CD4-positive, alpha-beta T cell treated with Interleukin-1 beta for 1 hour (primary cell): ENCODE results near the gene LNPK.
"Not testable (repeated sequence)": the region's sequence is repeated elsewhere in the genome, so short reads cannot be mapped to it uniquely, and the experiment has no call there.

Experiments
- DNase-seq, 2 donors: peaks; one replicate each; pipeline ENCODE4 v3.0.0-alpha.2; 2020 to 2022

Gene LNPK

DNA sequence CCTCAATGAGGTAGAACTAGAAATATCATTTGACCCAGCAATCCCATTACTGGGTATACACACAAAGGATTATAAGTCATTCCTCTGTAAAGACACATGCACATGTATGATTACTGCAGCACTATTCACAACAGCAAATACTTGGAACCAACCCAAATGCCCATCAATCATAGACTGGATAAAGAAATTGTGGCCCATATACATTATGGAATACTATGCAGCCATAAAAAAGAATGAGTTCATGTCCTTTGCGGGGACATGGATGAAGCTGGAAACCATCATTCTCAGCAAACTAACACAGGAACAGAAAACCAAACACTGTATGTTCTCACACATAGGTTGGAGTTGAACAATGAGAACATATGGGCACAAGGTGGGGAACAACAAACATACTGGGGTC lies 106.1 kb downstream of the LNPK start:
- DNase-seq: not testable (repeated sequence)

GRCh38 chr2:175892046-175892445 lies 110.0 kb downstream of the LNPK start:
- DNase-seq: no peak

- no peak for DNase-seq
Measured at GRCh38 chr2:175890636-175891242, 111.3 kb downstream of the LNPK start.

GRCh38 chr2:175889701-175890302 lies 112.3 kb downstream of the LNPK start:
- DNase-seq: no peak

DNA sequence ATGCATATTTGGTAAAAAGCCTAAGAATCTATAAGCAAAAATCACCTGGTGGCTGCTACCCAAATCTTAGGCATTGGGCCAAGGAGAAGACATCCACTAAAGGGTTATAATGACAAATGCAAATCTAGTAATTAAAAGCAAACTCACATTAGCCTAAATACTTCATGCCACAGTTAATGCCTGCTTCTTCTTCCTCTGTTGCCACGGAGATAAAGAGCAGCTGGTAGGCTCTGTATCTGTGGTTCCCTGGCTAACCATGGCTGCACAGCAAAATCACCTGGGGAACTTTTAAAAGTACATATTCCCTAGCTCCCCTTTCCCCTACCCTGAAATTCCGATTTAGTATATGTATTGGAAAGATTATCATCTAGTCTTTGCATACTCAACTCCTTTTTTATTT lies 114.3 kb downstream of the LNPK start:
- no peak for DNase-seq

DNA sequence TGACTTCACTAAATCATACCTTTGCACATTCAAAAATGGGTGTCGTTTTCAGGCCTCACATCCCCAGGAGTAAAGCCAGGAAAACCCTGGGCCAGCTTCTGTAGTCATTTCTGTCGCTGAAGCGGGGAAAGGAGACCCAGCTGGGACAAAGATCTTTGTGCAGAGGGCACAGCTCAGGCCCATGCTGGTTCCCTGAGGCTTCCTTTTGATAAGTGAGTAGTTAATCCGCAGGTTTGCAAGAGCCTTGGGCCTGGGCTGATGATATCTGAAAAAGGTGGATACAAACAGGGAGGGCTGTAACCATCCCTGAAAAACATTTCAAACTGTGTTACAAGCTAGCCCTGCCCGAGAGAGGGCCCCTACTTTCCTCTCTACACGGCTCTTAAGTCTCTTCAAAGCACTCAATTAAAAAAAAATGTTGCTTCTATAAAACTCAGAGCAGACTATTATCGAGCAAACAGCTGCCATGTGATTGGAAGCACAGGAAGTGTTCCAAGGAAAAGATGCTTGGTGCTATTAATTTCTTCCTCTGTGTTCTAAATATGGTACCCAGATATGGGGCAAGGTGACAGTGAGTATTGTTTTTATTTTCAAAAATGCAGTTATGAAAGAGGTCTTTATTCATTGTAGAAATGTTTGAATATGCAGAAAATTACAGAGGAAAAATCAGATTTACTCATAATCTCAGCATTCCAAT lies 117.2 kb downstream of the LNPK start:
- no peak for DNase-seq

DNA sequence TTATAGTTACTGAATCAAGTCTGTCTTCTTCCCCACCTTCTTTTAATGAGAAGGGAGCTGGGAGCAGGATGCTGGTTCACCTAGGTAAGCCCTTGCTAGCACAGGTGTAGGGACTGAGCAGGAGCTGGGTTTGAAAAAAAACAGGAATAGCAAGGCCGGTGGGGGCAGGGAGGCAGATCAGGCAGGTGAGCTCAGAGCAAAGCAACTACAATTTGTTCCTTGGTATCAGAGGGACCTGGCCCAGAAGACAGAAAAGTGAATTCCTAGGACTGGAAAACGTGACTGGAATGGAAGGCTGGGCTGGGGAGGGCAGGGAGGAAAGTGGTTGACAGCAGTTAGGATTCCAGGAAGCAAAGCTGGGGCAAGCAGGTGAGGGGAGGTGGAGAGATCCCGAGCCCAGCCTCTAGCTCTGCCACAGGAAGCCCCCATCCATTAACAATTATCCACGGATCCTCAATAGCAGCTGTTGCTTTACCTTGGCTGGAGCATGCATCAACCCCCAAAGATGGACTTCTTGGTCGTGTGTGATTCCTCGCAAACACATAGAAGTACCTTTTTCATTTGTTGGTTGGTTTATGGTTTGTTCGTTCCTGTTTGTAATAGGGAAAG lies 118.4 kb downstream of the LNPK start:
- DNase-seq: no peak

- DNase-seq: no peak
Measured at GRCh38 chr2:175879679-175880078, 122.4 kb downstream of the LNPK start.

DNA sequence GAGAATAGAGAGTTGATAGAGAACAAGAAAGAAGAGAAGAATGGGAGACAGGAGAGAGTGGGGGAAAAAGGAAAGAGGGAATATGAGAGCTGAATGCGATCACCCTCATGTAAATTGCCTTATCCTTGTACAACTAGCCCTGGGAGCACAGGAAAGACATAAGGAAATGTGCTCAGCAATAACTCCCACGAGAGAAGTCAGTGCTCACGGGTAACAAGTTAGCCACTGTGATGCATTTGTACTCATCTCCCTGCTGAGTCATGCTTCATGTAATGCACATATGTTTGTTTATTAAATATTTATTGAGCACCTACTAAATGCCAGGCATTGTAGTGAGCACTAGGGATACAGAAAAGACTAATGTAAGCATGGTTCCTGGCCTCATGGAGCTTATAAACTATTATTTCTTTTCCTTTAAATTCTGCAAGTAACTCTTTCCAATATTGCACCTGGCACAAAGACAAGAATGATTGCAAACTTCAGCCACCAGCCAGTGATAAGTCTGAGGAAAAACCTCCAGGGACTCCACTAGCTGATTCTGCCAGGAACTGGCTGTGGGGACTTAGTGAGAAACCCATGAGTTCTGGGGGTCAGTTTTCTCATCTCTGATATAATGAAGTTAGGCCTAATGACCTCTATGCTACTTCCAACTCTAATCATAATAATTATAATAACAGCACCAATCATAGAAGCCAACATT lies 124.1 kb downstream of the LNPK start:
- no peak for DNase-seq

DNA sequence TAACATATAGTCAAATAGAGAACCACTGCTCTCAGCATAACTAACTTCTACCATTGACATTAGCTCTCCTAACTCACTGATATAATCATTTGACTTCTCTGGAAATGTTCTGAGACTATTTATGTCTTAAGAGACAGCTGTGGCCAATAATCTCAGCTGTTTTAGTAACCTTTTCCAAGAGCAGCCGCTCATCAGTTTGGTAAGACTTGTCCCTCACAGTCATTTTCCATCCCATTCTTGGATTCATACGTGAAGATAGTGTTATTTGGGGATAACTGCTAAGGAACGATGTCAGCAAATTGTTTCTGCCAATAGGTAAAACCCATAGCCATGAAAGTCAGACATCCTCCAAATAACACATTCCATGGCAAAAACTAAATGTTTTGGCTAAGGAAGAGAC lies 127.8 kb downstream of the LNPK start:
- no peak for DNase-seq
